Mesenchymal stem cell (in vitro differentiated cells and primary cell): ENCODE results near the gene ELL2.

Experiments
- DNase-seq: peaks from one replicate; pipeline ENCODE4 v3.0.0-alpha.2; 2013
- H2AFZ ChIP-seq: one replicate; pipeline ENCODE4 v1.6.1; 2013; ENCODE audit warnings: low read depth, mild to moderate bottlenecking, control low read depth, inconsistent platforms, low read length, moderate library complexity
- H2AK5ac ChIP-seq: 2 replicates; pipeline ENCODE4 v1.6.1; 2013; ENCODE audit warnings: low read length, moderate library complexity, mild to moderate bottlenecking, inconsistent platforms; ENCODE audit not compliant: severe bottlenecking
- H2BK120ac ChIP-seq: one replicate; pipeline ENCODE4 v1.6.1; 2013; ENCODE audit warnings: low read depth, mild to moderate bottlenecking, inconsistent platforms, low read length, moderate library complexity
- H2BK12ac ChIP-seq, 2 experiments: one replicate each; pipeline ENCODE4 v1.6.1; 2013; ENCODE audit warnings: inconsistent platforms in 2 of 2, low read length in 2 of 2, mild to moderate bottlenecking in 2 of 2, moderate library complexity in 2 of 2, control low read depth in 1 of 2
- H2BK15ac ChIP-seq: one replicate; pipeline ENCODE4 v1.6.1; 2013; ENCODE audit warnings: mild to moderate bottlenecking, low read depth, inconsistent platforms; ENCODE audit not compliant: poor library complexity, severe bottlenecking
- H2BK5ac ChIP-seq: 2 replicates; pipeline ENCODE4 v1.6.1; 2013; ENCODE audit warnings: low read depth, mild to moderate bottlenecking, low read length, control low read depth, inconsistent platforms; ENCODE audit not compliant: poor library complexity, severe bottlenecking
- H3K14ac ChIP-seq, 2 experiments: one replicate each; pipeline ENCODE4 v1.6.1; 2013; ENCODE audit warnings: inconsistent platforms in 2 of 2, low read length in 2 of 2, control low read depth in 1 of 2, mild to moderate bottlenecking in 1 of 2, moderate library complexity in 1 of 2
- H3K18ac ChIP-seq, 2 experiments: one replicate each; pipeline ENCODE4 v1.6.1; 2013; ENCODE audit warnings: inconsistent platforms in 2 of 2, low read length in 2 of 2, control low read depth in 1 of 2, low read depth in 1 of 2, mild to moderate bottlenecking in 1 of 2
- H3K23ac ChIP-seq, 2 experiments: one replicate each; pipeline ENCODE4 v1.6.1; 2013; ENCODE audit warnings: inconsistent platforms in 2 of 2, low read length in 2 of 2, mild to moderate bottlenecking in 2 of 2, moderate library complexity in 2 of 2, control low read depth in 1 of 2
- H3K27ac ChIP-seq: 2 replicates; pipeline ENCODE4 v1.5.1; 2013; ENCODE audit warnings: mild to moderate bottlenecking, moderate library complexity, low read length, control low read depth, inconsistent platforms; ENCODE audit not compliant: poor library complexity, severe bottlenecking
- H3K27me3 ChIP-seq, 2 experiments: 2 replicates each; pipeline versions ENCODE4 v1.6.1 to v1.7.0; 2013; ENCODE audit warnings: low read length in 2 of 2, mild to moderate bottlenecking in 2 of 2, moderate library complexity in 2 of 2, control low read depth in 1 of 2, inconsistent platforms in 1 of 2; ENCODE audit not compliant: control insufficient read depth in 1 of 2, insufficient read depth in 1 of 2
- H3K36me3 ChIP-seq, 2 experiments: 2 replicates each; pipeline versions ENCODE4 v1.6.1 to v1.7.0; 2013; ENCODE audit warnings: low read length in 2 of 2, control low read depth in 1 of 2, inconsistent platforms in 1 of 2, low read depth in 1 of 2, mild to moderate bottlenecking in 1 of 2; ENCODE audit not compliant: insufficient read depth in 2 of 2, control insufficient read depth in 1 of 2
- H3K4ac ChIP-seq, 2 experiments: one replicate each; pipeline ENCODE4 v1.6.1; 2013; ENCODE audit warnings: inconsistent platforms in 2 of 2, low read length in 2 of 2, mild to moderate bottlenecking in 2 of 2, moderate library complexity in 2 of 2, control low read depth in 1 of 2, low read depth in 1 of 2
- H3K4me1 ChIP-seq: 2 replicates; pipeline ENCODE4 v1.6.1; 2013; ENCODE audit warnings: low read depth, low read length, control low read depth; ENCODE audit not compliant: control insufficient read depth, insufficient read depth
- H3K4me2 ChIP-seq: 2 replicates; pipeline ENCODE4 v1.6.1; 2013; ENCODE audit warnings: low read length, mild to moderate bottlenecking, inconsistent platforms; ENCODE audit not compliant: poor library complexity, severe bottlenecking
- H3K4me3 ChIP-seq, 2 experiments: 2 replicates each; pipeline versions ENCODE4 v1.5.1 to v1.7.0; 2013; ENCODE audit warnings: low read length in 2 of 2, mild to moderate bottlenecking in 2 of 2, control low read depth in 1 of 2, low read depth in 1 of 2; ENCODE audit not compliant: insufficient read depth in 1 of 2
- H3K79me1 ChIP-seq: replicated peaks from 2 replicates; pipeline ENCODE4 v1.6.1; 2013; ENCODE audit warnings: mild to moderate bottlenecking, control low read depth, low read length, inconsistent platforms; ENCODE audit not compliant: poor library complexity, severe bottlenecking
- H3K9ac ChIP-seq: 2 replicates; pipeline ENCODE4 v1.7.0; 2013; ENCODE audit warnings: mild to moderate bottlenecking, low read length, moderate library complexity
- H3K9me3 ChIP-seq: 2 replicates; pipeline ENCODE4 v1.7.0; 2013; ENCODE audit warnings: mild to moderate bottlenecking, low read length; ENCODE audit not compliant: control insufficient read depth
- H4K8ac ChIP-seq: one replicate; pipeline ENCODE4 v1.6.1; 2013; ENCODE audit warnings: inconsistent platforms, mild to moderate bottlenecking, low read length, moderate library complexity
- H4K91ac ChIP-seq: one replicate; pipeline ENCODE4 v1.6.1; 2013; ENCODE audit warnings: mild to moderate bottlenecking, low read length, inconsistent platforms
- WGBS: methylation state at CpG from one replicate; pipeline ENCODE4 v1.1.7; 2013; ENCODE audit warnings: mixed read lengths; 5-methylcytosine and 5-hydroxymethylcytosine counted together

The ELL2 gene

DNA sequence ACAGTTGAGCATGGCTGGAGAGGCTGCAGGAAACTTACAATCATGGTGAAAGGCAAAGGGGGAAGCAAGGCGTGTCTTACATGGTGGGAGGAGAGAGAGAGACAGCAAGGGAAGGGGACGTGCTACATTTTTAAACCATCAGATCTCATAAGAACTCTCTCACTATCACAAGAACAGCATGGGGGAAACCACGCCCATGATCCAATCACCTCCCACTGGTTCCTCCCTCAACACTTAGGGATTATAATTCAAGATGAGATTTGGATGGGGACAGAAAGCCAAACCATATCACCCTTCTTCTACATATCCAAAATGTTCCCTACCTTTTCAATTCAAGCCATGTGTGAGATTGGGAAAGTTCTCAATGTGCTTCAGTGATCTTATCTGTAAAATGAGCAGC lies 116.3 kb downstream of the ELL2 start:
- Histone ChIP-seq H4K91ac (no peak overlapping the region), H3K9ac (no peak overlapping the region), H3K27me3 (no peaks in the 10 kb centered on the region), H3K23ac (no peak overlapping the region), H2BK120ac (no peak overlapping the region), H2BK5ac (no peak overlapping the region), H4K8ac (no peak overlapping the region), H2BK15ac (no peak overlapping the region), H3K18ac (no peak overlapping the region), H3K9me3 (no peaks in the 10 kb centered on the region), H3K4ac (no peak overlapping the region), H3K36me3 (no peaks in the 10 kb centered on the region), H2BK12ac (no peak overlapping the region), H3K79me1 (no peaks in the 10 kb centered on the region), H3K4me3 (no peak overlapping the region), H2AK5ac (no peak overlapping the region), H3K27ac (no peak overlapping the region), H3K4me1 (peaks cover 7% of the 10 kb centered on the region), H2AFZ (no peak overlapping the region), H3K14ac (no peak overlapping the region), H3K4me2 (no peak overlapping the region)
- WGBS: 100% methylated on average over 1 of the region's 3 CpGs
- no peak for DNase-seq

DNA sequence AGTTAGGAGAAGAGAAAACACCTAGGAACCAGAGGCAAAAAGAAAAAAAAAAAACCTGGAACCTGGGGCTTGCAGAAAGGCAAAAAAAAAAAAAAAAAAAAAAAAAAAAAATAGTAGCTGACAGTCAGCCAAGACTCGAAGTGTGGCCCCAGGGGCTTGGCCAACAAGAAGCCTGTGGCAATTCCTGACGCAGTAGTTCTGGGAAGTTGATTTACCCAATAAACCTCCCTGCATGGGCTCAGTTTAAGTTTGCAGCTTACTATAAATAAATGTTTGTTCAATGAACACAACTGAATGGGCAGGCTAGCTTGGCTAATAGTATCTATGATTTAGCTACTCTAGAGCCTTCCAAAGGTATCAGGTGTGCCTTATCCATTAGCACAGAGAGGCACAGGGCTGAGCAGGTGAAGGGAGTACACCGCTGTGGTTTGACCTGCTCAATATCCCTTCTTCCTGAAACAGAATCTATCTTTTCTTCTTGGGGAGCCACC lies 117.9 kb downstream of the ELL2 start:
- Histone ChIP-seq H3K79me1 (no peaks in the 10 kb centered on the region), H3K9me3 (no peaks in the 10 kb centered on the region), H3K9ac (peak overlapping the region; percentile 60), H3K23ac (no peak overlapping the region), H3K4me3 (no peak overlapping the region), H2BK15ac (no peak overlapping the region), H2BK12ac (no peak overlapping the region), H3K27ac (no peak overlapping the region), H4K8ac (no peak overlapping the region), H2AFZ (no peak overlapping the region), H2AK5ac (no peak overlapping the region), H3K4me1 (peaks cover 7% of the 10 kb centered on the region), H3K4ac (no peak overlapping the region), H3K27me3 (no peaks in the 10 kb centered on the region), H3K36me3 (no peaks in the 10 kb centered on the region), H4K91ac (no peak overlapping the region), H2BK120ac (no peak overlapping the region), H3K4me2 (no peak overlapping the region), H3K14ac (no peak overlapping the region), H3K18ac (peak overlapping the region in 1 of 2 experiments; percentile 18), H2BK5ac (no peak overlapping the region)
- peak; percentile 81 for DNase-seq
- 87% methylated on average over 3 of the region's 3 CpGs for WGBS

DNA sequence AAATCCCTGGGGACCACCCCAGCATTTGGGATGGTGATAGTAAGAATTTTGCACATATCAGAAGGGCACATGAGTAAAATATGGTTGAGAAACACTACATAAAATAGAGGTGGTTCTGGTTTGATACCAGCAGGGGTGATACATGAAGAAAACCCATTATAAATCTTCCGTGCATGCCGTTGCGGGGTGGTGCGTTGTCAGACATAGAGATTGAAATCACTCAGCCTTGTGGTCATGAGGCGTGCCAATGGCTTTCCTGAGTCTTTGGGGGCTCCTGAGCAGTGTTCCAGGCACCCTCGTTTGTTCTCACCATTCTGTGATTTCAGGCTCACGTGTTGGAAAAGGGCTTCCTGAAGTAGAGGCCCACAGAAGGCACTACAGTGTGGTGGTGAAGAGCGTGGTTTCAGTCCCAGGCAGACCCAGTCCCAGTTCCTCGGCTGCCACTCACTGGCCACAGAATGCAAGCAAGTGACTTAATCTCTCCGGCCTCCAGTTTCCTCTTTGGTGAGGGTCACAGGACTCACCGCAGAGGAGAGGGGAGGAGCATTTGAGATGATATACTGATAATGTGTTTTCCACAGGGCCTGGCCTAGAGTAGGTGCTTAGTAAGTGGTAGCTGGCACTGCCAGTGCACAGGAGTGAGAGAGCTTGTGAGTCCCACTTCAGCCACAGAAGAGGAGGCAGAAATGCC lies 118.7 kb downstream of the ELL2 start:
- H2BK15ac ChIP-seq: no peak overlapping the region
- no peaks in the 10 kb centered on the region for H3K79me1 ChIP-seq
- no peaks in the 10 kb centered on the region for H3K36me3 ChIP-seq
- H2AFZ ChIP-seq: no peak overlapping the region
- H3K4me2 ChIP-seq: no peak overlapping the region
- H4K91ac ChIP-seq: peak overlapping the region; percentile 44
- no peak overlapping the region for H2AK5ac ChIP-seq
- peak; percentile 94 for DNase-seq
- peak overlapping the region; percentile 33 for H4K8ac ChIP-seq
- WGBS: 64% methylated on average over 11 of the region's 11 CpGs
- no peak overlapping the region for H3K14ac ChIP-seq
- H3K9me3 ChIP-seq: no peaks in the 10 kb centered on the region
- H3K27me3 ChIP-seq: no peaks in the 10 kb centered on the region
- H3K9ac ChIP-seq: peak overlapping the region; percentile 60
- H2BK120ac ChIP-seq: no peak overlapping the region
- H2BK12ac ChIP-seq: peak overlapping the region in 1 of 2 experiments; percentile 37
- peak overlapping the region in 1 of 2 experiments; percentile 55 for H3K18ac ChIP-seq
- peaks cover 7% of the 10 kb centered on the region for H3K4me1 ChIP-seq
- H3K27ac ChIP-seq: peak overlapping the region; percentile 9
- H3K4me3 ChIP-seq: no peak overlapping the region
- no peak overlapping the region for H2BK5ac ChIP-seq
- H3K4ac ChIP-seq: peak overlapping the region in 1 of 2 experiments; percentile 71
- no peak overlapping the region for H3K23ac ChIP-seq

DNA sequence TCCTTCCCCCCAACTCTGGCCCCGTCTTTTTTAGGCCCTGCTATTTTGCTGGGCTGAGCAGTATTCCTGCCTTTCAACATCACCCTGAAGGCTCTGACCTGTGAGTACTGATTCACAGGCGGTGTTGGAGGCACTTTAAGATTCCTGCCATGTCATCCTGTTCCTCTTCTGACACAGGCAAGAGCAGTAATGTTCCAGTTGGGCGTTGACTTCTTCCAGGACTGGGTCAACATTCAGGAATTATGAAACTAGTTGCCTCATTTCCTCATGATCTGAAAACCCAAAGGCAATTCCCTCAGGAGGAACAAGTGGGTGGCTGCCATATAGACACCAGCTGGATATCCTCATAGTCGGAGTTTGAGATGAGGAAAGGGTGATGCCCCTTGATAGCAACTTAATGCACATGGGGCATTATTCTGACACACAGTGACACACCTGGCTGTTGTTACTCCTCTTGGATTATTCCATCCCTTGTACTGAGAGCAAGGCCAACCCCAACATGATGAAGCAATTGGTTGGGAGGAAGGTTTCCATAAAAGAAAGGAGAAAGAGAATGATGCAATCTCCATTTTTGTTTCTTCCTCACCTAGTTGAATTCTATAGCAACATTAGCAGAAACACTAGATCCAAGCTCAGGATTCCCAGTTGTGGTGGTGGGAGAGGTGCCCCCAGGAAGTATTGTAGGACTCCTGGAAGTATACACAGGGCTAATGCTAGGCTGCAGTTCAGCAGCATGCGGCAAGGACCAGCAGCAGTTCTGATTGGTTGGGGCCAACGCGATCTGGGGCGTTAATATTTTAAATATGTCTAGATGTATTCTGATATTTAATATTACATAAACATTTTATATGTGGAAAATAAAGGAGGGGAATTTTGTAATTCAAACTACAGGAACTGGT lies 119.5 kb downstream of the ELL2 start:
- Histone ChIP-seq H2AFZ (no peak overlapping the region), H3K23ac (no peak overlapping the region), H2AK5ac (no peak overlapping the region), H3K14ac (no peak overlapping the region), H3K27ac (no peak overlapping the region), H3K27me3 (no peaks in the 10 kb centered on the region), H3K36me3 (no peaks in the 10 kb centered on the region), H3K79me1 (no peaks in the 10 kb centered on the region), H3K4me3 (no peak overlapping the region), H2BK120ac (peak overlapping the region; percentile 61), H3K18ac (no peak overlapping the region), H3K4me2 (no peak overlapping the region), H4K8ac (no peak overlapping the region), H3K4ac (no peak overlapping the region), H2BK15ac (peak overlapping the region; percentile 2), H4K91ac (peak overlapping the region; percentile 62), H3K9ac (peak overlapping the region; percentile 64), H2BK12ac (peak overlapping the region; percentile 59 to 65), H3K4me1 (peaks cover 7% of the 10 kb centered on the region), H2BK5ac (no peak overlapping the region), H3K9me3 (no peaks in the 10 kb centered on the region)
- 86% methylated on average over 4 of the region's 8 CpGs for WGBS
- DNase-seq: peak; percentile 92
